HCT116 (cell line): ENCODE data around the gene ELOVL5. TPM values are rescaled to one million over a fixed set of nuclear protein-coding genes. Genes with fewer than 3 reads are reported as not detected.

Experiments used
- ATAC-seq: fragments of 200-7000 bp; cut with Tn5 transposase; 2 replicates; pipeline ENCODE4 v1.9.1; 2020; ENCODE audit warnings: mild to moderate bottlenecking, moderate library complexity
- BruUV-seq: library from RNA; stranded (reverse); fragments of 400-500 nt; replicated peaks from 2 replicates; lab custom pipeline; 2021; lab: Mats Ljungman, UMichigan
- CTCF ChIA-PET: fragments of 300-600 bp; sonication (Branson Sonifier 250); formaldehyde crosslinking; loops from one replicate; lab custom pipeline; 2021; ENCODE audit warnings: antibody characterized with exemption; lab: Charles Lee
- POLR2A ChIA-PET: fragments of 300-600, 350-600 bp; sonication (Branson Sonifier 250); formaldehyde crosslinking; loops from one replicate; lab custom pipeline; 2021; ENCODE audit warnings: antibody characterized with exemption; lab: Charles Lee
- RAD21 ChIA-PET, 2 experiments: fragments of 300-600 bp; sonication (Branson Sonifier 250); formaldehyde crosslinking; loops; one replicate each; lab custom pipeline; 2023; ENCODE audit warnings: low total read pairs in 2 of 2; ENCODE audit not compliant: uncharacterized antibody in 2 of 2, unreplicated experiment in 2 of 2, low non-redundant PET in 1 of 2; lab: Charles Lee
- DNase-seq: peaks from one replicate; pipeline ENCODE4 v3.0.0-alpha.2; 2010; ENCODE audit warnings: low read depth, low spot score
- H2AFZ ChIP-seq: fragments of 200-600 bp; shearing (Covaris generic), sonication (generic); 2 replicates; pipeline ENCODE4 v1.6.1; 2017; ENCODE audit warnings: low read depth, mixed run types, mixed read lengths, antibody characterized with exemption, low read length; ENCODE audit not compliant: poor library complexity, severe bottlenecking
- H3K27ac ChIP-seq: 2 replicates; pipeline ENCODE4 v1.5.1; 2012; ENCODE audit warnings: low read depth, low read length
- H3K27me3 ChIP-seq: fragments of 200-600 bp; sonication (generic); 2 replicates; pipeline ENCODE4 v1.6.1; 2016; ENCODE audit warnings: mixed run types, low read length, mixed read lengths; ENCODE audit not compliant: insufficient read depth
- H3K36me3 ChIP-seq, 2 experiments: fragments of 200-500 bp in 1 of 2; fragments of 200-600 bp in 1 of 2; sonication (Bioruptor generic) in 1 of 2; sonication (generic) in 1 of 2; 2 replicates each; pipeline versions ENCODE4 v1.5.1 to v1.6.1; 2014 to 2016; ENCODE audit warnings: low read length in 2 of 2, inconsistent platforms in 1 of 2, mixed read lengths in 1 of 2, mixed run types in 1 of 2; ENCODE audit not compliant: insufficient read depth in 2 of 2, control insufficient read depth in 1 of 2
- H3K4me1 ChIP-seq, 2 experiments: fragments of 200-600 bp in 1 of 2; sonication (generic) in 1 of 2; 2 replicates each; pipeline versions ENCODE4 v1.5.1 to v1.6.1; 2012 to 2017; ENCODE audit warnings: low read length in 2 of 2, inconsistent platforms in 1 of 2, mild to moderate bottlenecking in 1 of 2, mixed read lengths in 1 of 2, mixed run types in 1 of 2, moderate library complexity in 1 of 2; ENCODE audit not compliant: insufficient read depth in 2 of 2, control insufficient read depth in 1 of 2
- H3K4me2 ChIP-seq: fragments of 200-600 bp; sonication (generic); 2 replicates; pipeline ENCODE4 v1.6.1; 2017; ENCODE audit warnings: mixed run types, low read length, mixed read lengths
- H3K4me3 ChIP-seq, 2 experiments: fragments of 200-600 bp in 1 of 2; sonication (generic) in 1 of 2; replicated peaks in 1 of 2; 2 replicates each; pipeline ENCODE4 v1.5.1; 2011 to 2016; ENCODE audit warnings: low read length in 2 of 2, control low read depth in 1 of 2, low read depth in 1 of 2, mild to moderate bottlenecking in 1 of 2, mixed read lengths in 1 of 2, mixed run types in 1 of 2
- H3K79me2 ChIP-seq: fragments of 200-600 bp; sonication (generic); 2 replicates; pipeline ENCODE4 v1.6.1; 2017; ENCODE audit warnings: mild to moderate bottlenecking, mixed run types, low read length, moderate library complexity, mixed read lengths; ENCODE audit not compliant: insufficient read depth
- H3K9ac ChIP-seq: fragments of 200-600 bp; sonication (generic); 2 replicates; pipeline ENCODE4 v1.6.1; 2016; ENCODE audit warnings: low read length, mixed read lengths
- H3K9me2 ChIP-seq: fragments of 200-600 bp; sonication (generic), shearing (Covaris generic); 2 replicates; pipeline ENCODE4 v1.6.1; 2017; ENCODE audit warnings: mixed run types, mild to moderate bottlenecking, moderate library complexity; ENCODE audit not compliant: insufficient read depth
- H3K9me3 ChIP-seq, 2 experiments: fragments of 200-500 bp in 1 of 2; fragments of 200-600 bp in 1 of 2; sonication (Bioruptor generic) in 1 of 2; sonication (generic) in 1 of 2; 2 replicates each; pipeline ENCODE4 v1.6.1; 2014 to 2017; ENCODE audit warnings: low read length in 2 of 2, mixed read lengths in 2 of 2, inconsistent platforms in 1 of 2, low read depth in 1 of 2, mild to moderate bottlenecking in 1 of 2, mixed run types in 1 of 2, moderate library complexity in 1 of 2; ENCODE audit not compliant: control insufficient read depth in 1 of 2, insufficient read depth in 1 of 2
- H4K20me1 ChIP-seq: fragments of 200-600 bp; sonication (generic), shearing (Covaris generic); 2 replicates; pipeline ENCODE4 v1.6.1; 2017; ENCODE audit warnings: mixed run types, mild to moderate bottlenecking, moderate library complexity; ENCODE audit not compliant: insufficient read depth
- CBX3 ChIP-seq: IDR thresholded peaks from 2 replicates; pipeline ENCODE4 v1.6.1; 2012; ENCODE audit warnings: low read depth
- CEBPB ChIP-seq: IDR thresholded peaks from 2 replicates; pipeline ENCODE4 v1.6.1; 2012; ENCODE audit warnings: low read depth
- ELF1 ChIP-seq: IDR thresholded peaks from 2 replicates; pipeline ENCODE4 v1.6.1; 2012; ENCODE audit warnings: low read depth, borderline replicate concordance
- EZH2 ChIP-seq: fragments of 200-600 bp; sonication (generic); IDR thresholded peaks from 2 replicates; pipeline ENCODE4 v1.6.1; 2017; ENCODE audit warnings: antibody characterized with exemption, mixed run types
- EZH2phosphoT487 ChIP-seq: fragments of 200-600 bp; IDR thresholded peaks from 2 replicates; pipeline ENCODE4 v1.6.1; 2018; ENCODE audit warnings: antibody characterized with exemption, borderline replicate concordance
- FOSL1 ChIP-seq: IDR thresholded peaks from 2 replicates; pipeline ENCODE4 v1.6.1; 2012; ENCODE audit warnings: low read depth
- JUND ChIP-seq: IDR thresholded peaks from 2 replicates; pipeline ENCODE4 v1.6.1; 2012
- MAX ChIP-seq: IDR thresholded peaks from 2 replicates; pipeline ENCODE4 v1.6.1; 2012
- POLR2A ChIP-seq: IDR thresholded peaks from 2 replicates; pipeline ENCODE4 v1.7.0; 2011; ENCODE audit warnings: borderline replicate concordance; ENCODE audit not compliant: insufficient read depth, insufficient read length; ENCODE audit errors: extremely low read depth
- POLR2AphosphoS5 ChIP-seq: IDR thresholded peaks from 2 replicates; pipeline ENCODE4 v1.6.1; 2011; ENCODE audit warnings: mild to moderate bottlenecking, low read depth, low read length, moderate library complexity
- REST ChIP-seq: IDR thresholded peaks from 2 replicates; pipeline ENCODE4 v1.6.1; 2012; ENCODE audit warnings: low read depth
- SIN3A ChIP-seq: IDR thresholded peaks from 2 replicates; pipeline ENCODE4 v1.6.1; 2012; ENCODE audit warnings: low read depth
- SRF ChIP-seq: IDR thresholded peaks from 2 replicates; pipeline ENCODE4 v1.6.1; 2012; ENCODE audit warnings: low read depth
- YY1 ChIP-seq: IDR thresholded peaks from 2 replicates; pipeline ENCODE4 v1.6.1; 2011; ENCODE audit warnings: low read length, low read depth, moderate library complexity, mild to moderate bottlenecking; ENCODE audit not compliant: insufficient replicate concordance; ENCODE audit errors: extremely low read depth
- ZFX ChIP-seq: fragments of 450-650 bp; IDR thresholded peaks from 2 replicates; pipeline ENCODE4 v1.6.1; 2017
- ZNF274 ChIP-seq: fragments of 200-500 bp; sonication (Bioruptor generic); IDR thresholded peaks from 2 replicates; pipeline ENCODE4 v1.6.1; 2014; ENCODE audit warnings: mild to moderate bottlenecking, low read depth, low read length, inconsistent platforms
- intact Hi-C: fragments of 100-400 bp; cut with micrococcal nuclease; formaldehyde crosslinking; loops from 2 replicates; pipeline ENCODE4 v1.10.0; 2022
- total RNA-seq: library from RNA; stranded (reverse); gene quantifications from one replicate; pipeline ENCODE4 v1.2.1, GENCODE V29; 2021; ENCODE audit not compliant: unreplicated experiment

ELOVL5 gene
- total RNA-seq, 1 experiment from 2014 or later = 85.3 TPM

GRCh38 chr6:53349209-53349693 lies 501 bp upstream of the ELOVL5 start:
- POLR2A ChIA-PET = interaction anchor here (0.9 to 1.0 kb wide), 2 partner anchors 10 to 11 kb away, joined by 3 to 4 read pairs; no protein-coding TSS in a partner anchor
- TSS peak; percentile 81 for BruUV-seq
- CTCF ChIA-PET = no interaction called here
- RAD21 ChIA-PET = no interaction called here
- peaks cover 3% of the 10 kb centered on the region; the same call in 1 of the 2 replicates for H4K20me1 ChIP-seq
- intact Hi-C loops = no loop called here
- H3K4me2 ChIP-seq = peak overlapping the region; percentile 78
- no peak for TF ChIP-seq POLR2A
- no peak for TF ChIP-seq POLR2AphosphoS5
- no peak for TF ChIP-seq ELF1
- TF ChIP-seq REST = no peak
- H3K4me3 ChIP-seq = peak overlapping the region; percentile 78 to 83
- peak overlapping the region; percentile 77 for H3K9ac ChIP-seq
- no peaks in the 10 kb centered on the region for H3K27me3 ChIP-seq
- ATAC-seq = no peak
- H3K27ac ChIP-seq = peak overlapping the region; percentile 79; the same call in 1 of the 2 replicates
- H3K4me1 ChIP-seq = peaks cover 8 to 15% of the 10 kb centered on the region in 2 experiments; a peak in 3 of 4 replicates
- H3K9me2 ChIP-seq = no peaks in the 10 kb centered on the region
- H3K79me2 ChIP-seq = peaks cover 42% of the 10 kb centered on the region
- DNase-seq = no peak
- H2AFZ ChIP-seq = peak overlapping the region; percentile 83
- H3K9me3 ChIP-seq = no peaks in the 10 kb centered on the region
- H3K36me3 ChIP-seq = peaks cover 0 to 3% of the 10 kb centered on the region in 2 experiments; a peak in 1 of 4 replicates

- no peaks in the 10 kb centered on the region for H3K9me2 ChIP-seq
- no peaks in the 10 kb centered on the region for H3K9me3 ChIP-seq
- peaks cover 3% of the 10 kb centered on the region; the same call in 1 of the 2 replicates for H4K20me1 ChIP-seq
- CTCF ChIA-PET = no interaction called here
- H3K4me3 ChIP-seq = peak overlapping the region; percentile 78 to 83
- H3K4me1 ChIP-seq = peaks cover 8 to 15% of the 10 kb centered on the region in 2 experiments; a peak in 3 of 4 replicates
- H3K27ac ChIP-seq = peak overlapping the region; percentile 79
- no TSS peak for BruUV-seq
- intact Hi-C loops = no loop called here
- ATAC-seq (peak; percentile 73), DNase-seq (no peak)
- POLR2A ChIA-PET = interaction anchor here (1.0 kb wide), 1 partner anchor 12 kb away, joined by 4 read pairs; no protein-coding TSS in a partner anchor
- H3K79me2 ChIP-seq = peaks cover 55% of the 10 kb centered on the region
- RAD21 ChIA-PET = interaction anchor here in 1 of 2 experiments (0.6 kb wide), 1 partner anchor 53 kb away, joined by 3 read pairs; no protein-coding TSS in a partner anchor
- no peaks in the 10 kb centered on the region for H3K27me3 ChIP-seq
- H3K36me3 ChIP-seq = peaks cover 0 to 3% of the 10 kb centered on the region in 2 experiments; a peak in 1 of 4 replicates
- H3K4me2 ChIP-seq = peak overlapping the region; percentile 78
- no peak overlapping the region for H2AFZ ChIP-seq
- H3K9ac ChIP-seq = peak overlapping the region; percentile 77
- TF ChIP-seq ZFX (no peak), CEBPB (no peak), FOSL1 (no peak), YY1 (no peak), SIN3A (no peak), EZH2 (no peak), EZH2phosphoT487 (no peak), SRF (no peak), JUND (no peak), CBX3 (no peak), MAX (no peak), POLR2AphosphoS5 (no peak), ZNF274 (no peak)
Measured at GRCh38 chr6:53347921-53348370, 804 bp downstream of the ELOVL5 start.
